HG02571 (cell line): ENCODE measurements around the gene NLGN2.
"Not testable (repeated sequence)": the region's sequence is repeated elsewhere in the genome, so short reads cannot be mapped to it uniquely, and the experiment has no call there.

ENCODE experiments used
- ATAC-seq: cut with Tn5 transposase; IDR thresholded peaks from one replicate; pipeline ENCODE4 v1.9.1; 2021; ENCODE audit warnings: mild to moderate bottlenecking, moderate library complexity; ENCODE audit not compliant: unreplicated experiment

The NLGN2 gene

DNA sequence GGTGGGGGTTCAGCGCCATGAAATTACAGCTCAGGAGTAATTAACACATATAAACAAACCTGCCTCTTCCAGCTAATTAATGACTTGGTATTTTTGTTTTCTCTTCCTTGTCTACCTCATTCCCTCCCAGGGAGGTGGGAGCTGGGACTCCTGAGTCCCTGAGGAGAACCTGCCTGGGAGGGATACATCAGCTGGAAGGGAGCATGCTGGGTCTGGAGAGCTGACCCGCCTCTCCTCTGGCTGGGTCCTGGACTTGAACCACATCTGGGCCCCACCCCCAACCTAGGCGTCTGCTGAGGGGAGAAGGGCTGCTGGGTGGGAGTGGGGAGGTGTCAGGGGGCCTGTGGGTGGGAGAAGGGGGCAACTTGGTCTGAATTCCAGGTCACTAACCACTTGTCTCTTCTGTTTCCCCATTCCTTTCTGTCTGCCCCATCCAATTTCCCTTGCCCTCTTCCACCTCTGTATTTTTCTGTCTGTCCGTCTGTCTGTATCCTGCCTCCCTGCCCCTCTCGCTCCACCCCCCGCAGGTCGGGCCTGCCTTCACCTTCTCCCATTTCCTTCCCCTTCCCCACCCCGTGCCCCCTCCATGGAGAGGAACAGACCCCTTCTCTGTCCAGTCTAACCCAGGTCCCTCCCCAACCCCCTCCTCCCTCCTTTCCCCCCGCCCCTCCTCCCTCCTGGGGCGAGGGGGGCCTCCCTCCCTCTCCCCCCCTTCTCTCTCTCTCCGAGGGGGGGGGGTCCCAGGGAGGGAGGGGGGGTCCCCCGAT lies at the start of gene NLGN2:
Gene NLGN2, plus strand, starts transcription at position 361 of the 767 bp plus-strand sequence. CDS start 411 bp downstream, outside the sequence.
- ATAC-seq, result no peak

DNA sequence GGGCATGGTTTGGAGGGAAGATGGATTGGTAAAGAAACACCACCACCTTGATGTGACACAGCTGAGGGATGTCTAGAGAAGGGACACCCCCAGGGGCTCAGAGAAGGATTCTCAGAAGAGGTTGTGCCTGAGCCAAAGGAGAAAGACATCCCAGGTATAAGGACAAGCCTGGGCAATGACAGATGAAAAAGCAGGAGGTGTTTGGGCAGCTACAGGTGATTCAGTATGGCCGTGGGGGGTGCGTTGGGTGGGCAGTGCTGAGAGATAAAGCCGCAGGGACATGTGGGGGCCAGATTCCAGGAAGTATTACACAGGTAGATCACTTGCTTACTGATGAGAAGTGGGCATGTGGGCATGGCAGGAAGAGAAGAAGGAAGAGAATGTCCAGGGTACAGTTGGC lies 45.7 kb upstream of the NLGN2 start:
- no peak for ATAC-seq

DNA sequence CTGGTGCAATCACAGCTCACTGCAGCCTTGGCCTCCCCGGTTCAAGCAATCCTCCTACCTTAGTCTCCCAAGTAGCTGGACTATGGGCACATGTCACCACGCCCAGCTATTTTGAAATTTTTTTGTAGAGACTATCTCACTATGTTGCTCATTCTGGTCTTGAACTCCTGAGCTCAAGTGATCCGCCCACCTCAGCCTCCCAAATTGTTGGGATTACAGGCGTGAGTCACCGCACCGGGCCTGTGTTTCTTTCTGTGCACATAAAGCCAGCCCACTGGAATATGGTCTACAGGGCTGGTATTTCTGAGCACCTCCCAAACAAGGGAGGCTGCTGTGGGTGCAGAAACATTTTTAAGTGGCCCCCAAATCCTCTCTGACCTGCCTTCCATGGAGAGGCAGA lies 44.3 kb upstream of the NLGN2 start:
- ATAC-seq, result no peak

DNA sequence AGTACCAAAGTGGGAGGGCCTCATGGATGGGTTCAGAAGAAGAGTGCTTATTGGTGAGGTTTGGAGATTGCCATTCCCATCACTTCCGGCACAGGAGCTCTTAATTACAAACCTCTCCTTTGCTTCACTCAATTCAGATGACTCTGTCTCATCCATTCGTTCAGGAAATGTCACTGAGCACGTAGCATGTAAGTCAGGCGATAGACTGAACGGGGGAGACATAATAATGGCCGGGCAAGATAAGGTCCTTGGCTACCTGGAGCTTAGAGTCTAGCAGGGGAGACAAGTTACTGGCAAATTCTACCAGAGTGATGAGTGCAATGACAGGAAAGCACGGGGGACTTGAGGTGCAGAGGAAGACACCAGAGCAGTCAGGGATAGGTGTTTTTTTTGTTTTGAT lies 41.7 kb upstream of the NLGN2 start:
- not testable (repeated sequence) for ATAC-seq

DNA sequence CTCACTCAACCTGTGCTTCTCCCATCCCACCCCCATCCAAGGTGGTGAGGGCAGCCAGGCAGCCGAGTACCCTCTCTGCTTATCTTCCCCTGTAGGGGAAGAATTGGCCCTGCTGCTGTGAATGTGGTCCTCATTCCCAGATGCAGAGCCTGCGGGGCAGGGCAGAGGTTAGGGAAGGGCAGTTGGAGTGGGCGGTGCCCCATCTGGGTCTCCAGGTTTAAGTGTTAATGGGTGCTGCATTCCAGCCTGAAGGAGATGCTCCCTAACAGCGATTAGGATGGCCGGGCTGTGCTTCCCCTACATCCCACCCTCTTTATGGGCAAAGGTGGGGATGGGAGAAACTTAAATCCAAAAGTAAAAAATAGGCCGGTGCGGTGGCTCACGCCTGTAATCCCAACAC lies 40.6 kb upstream of the NLGN2 start:
- no peak for ATAC-seq

DNA sequence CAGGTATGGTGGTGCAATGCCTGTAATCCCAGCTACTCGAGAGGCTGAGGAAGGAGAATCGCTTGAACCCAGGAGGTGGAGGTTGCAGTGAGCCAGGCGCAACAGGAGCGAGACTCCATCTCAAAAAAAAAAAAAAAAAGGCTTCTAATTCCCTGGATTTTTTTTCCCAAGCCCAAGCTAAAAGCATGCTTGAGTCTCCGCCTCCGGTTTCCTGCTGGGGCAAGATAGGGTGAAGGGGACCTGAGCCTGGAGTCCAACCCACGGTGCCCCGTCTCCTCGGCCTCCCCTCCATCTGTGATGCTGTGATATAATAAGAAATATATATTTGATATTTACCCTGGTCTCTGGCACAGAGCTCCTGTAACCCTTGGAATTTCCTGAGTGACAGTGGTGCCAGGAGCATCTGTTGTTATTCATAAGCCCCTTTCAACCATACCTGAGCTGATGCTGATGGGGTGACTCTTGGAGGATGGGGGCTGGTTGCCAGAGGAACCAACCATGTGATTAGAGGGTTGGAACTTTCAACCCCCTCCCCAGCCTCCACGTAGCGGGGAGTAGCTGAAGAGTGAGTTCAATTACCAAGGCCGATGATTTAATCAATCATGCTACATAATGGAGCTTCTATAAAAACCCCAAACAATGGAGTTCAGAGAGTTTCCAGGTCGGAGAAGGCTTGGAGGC lies 39.6 kb upstream of the NLGN2 start:
- no peak for ATAC-seq

DNA sequence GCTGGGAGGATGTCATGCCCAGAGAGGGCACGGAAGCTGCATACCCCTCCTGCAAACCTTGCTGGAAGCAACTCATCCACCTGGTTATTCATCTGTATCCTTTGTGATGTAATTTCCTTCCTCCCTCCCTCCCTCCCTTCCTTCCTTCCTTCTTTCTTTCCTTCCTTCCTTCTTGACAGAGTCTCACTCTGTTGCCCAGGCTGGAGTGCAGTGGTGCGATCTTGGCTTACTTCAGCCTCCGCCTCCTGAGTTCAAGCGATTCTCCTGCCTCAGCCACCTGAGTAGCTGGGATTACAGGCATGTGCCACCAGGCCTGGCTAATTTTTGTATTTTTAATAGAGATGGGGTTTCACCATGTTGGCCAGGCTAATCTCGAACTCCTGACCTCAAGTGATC lies 39.0 kb upstream of the NLGN2 start:
- not testable (repeated sequence) for ATAC-seq

DNA sequence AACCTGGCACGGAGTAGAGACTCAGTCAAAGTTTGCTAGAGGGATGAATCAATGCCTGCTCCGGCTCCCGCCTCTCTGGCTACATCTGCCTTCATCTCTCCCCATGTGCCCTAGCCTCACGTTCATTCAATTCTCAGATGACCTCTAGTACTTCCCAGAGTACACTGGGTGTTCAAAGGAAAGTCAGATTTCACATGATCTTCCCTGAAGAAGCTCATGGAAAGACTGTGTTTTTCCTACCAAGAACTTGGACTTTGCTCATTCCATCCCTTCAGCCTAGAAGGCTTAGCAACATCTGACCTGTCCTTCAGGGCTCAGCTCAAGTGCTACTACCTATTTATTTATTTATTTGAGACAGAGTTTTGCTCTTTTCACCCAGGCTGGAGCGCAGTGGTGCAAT lies 37.8 kb upstream of the NLGN2 start:
- ATAC-seq, result no peak

DNA sequence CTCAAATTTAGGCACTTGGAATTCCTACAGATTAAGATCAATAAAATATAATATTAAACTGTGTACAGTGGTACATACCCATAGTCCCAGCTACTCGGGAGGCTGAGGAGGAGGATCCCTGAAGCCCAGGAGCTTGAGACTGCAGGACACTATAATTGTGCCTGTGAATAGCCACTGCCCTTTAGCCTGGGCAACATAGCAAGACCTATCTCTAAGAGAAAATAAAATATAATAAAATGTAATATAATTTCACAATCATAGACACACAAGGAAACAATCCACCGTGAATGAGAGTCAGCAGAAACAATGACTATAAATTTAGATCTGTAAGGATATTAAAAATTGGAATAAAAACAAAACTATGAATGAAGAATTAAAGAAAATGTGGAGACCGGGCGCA lies 36.8 kb upstream of the NLGN2 start:
- no peak for ATAC-seq

DNA sequence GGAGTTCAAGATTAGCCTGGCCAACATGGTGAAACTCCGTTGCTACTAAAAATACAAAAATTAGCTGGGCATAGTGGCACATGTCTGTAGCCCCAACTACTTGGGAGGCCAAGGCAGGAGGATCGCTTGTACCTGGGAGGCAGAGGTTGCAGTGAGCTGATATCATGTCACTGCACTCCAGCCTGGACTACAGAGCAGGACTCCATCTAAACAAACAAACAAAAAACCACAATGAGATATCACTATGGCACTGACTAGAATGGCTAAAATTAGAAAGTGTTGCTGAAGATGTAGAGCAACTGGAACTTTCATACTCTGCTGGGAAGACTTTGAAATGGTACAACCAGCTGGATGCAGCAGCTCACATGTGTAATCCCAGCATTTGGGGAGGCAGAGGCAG lies 33.3 kb upstream of the NLGN2 start:
- ATAC-seq, result no peak

DNA sequence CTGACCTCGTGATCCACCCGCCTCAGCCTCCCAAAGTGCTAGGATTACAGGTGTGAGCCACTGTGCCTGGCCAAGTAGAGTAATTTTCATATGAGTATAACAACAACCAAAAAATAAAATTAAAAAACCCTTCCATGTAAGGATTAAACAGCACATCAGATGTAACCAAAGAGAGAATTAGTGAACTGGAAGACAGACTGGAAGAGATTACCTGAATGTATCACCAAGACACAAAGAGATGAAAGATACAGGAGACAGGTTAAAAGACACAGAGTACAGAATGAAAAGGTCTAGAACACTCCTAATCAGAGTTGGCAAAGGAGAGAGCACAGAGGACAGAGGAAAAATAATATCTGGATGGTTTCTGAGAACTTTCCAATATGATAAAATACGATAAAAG lies 28.5 kb upstream of the NLGN2 start:
- ATAC-seq, result no peak

DNA sequence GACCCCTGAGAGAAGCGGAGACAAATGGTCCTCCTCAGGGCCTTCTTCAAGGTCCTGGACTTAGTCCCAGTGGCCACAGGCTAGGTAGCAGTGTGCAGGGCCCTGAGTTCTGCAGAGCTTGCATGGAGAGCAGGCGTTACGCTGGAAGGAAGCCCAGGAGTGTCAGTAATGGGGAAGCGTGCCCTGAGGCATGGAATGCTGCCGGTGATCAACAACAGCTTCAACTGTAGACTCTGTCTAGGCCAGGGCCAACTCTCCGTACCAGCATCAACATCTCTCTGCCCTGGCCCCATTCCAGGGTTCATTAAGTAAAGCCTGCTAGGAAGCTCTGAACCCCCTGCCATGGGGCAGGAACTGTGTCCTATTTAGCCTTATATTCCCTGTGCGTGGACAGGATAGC lies 27.3 kb upstream of the NLGN2 start:
- no peak for ATAC-seq

DNA sequence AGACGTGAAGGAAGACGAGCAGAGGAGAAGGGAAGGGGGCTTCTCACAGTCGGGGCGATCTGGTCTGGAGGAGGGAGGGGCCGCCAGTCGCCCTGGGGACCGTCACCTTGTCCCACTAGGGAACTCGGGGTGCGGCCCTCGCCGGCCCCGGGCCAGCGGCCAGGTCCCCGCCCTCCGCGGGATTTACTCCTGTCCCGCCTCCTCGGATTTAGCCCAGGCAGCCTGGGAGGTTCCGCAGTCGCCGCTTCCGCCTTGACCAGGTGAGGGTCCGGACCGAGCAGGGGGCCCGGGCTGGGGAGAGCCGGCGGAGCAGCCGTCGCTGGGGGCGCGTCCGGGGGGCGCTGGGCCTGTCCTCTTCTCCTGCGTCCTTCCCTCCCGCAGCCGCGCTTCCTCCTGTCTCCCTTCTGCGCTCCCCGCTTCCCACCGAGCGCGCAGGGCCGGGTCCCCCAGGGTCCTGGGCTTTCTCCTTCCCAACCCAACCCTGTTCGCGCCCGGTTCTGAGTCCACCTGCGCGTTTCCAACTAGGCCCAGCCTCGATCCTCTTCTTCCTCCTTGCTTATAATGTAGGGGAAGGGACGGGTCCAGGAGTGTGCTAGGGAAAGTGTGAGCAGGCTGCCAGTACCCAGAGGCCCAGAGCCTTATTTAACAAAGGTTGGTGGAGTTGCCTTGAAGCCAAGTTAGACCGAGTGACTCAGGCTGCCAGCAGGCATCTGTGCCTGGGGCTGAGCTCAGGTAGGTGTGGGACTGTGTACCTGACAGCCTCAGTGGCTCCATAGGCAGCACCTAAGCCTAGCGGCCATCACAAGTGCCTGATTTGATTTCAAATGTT lies 26.6 kb upstream of the NLGN2 start, which contains the start of gene TNK1:
Gene TNK1, plus strand, starts transcription at position 235 of the 829 bp plus-strand sequence. CDS start 1,838 bp downstream, outside the sequence.
- ATAC-seq, result no peak

DNA sequence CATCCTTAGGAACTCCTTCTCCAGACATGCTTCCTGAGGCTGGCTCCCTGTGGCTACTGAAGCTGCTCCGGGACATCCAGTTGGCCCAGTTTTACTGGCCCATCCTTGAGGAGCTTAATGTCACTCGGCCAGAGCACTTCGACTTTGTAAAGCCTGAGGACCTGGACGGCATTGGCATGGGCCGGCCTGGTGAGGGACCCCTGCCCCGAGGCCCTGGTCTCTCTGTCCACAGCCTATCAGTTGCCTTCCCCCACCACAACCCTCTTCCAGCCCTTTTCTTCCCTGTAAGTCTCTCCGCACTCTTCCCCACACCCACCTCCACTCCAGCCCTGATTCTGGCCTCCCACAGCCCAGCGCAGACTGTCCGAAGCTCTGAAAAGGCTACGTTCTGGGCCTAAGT lies 24.7 kb upstream of the NLGN2 start:
- no peak for ATAC-seq

DNA sequence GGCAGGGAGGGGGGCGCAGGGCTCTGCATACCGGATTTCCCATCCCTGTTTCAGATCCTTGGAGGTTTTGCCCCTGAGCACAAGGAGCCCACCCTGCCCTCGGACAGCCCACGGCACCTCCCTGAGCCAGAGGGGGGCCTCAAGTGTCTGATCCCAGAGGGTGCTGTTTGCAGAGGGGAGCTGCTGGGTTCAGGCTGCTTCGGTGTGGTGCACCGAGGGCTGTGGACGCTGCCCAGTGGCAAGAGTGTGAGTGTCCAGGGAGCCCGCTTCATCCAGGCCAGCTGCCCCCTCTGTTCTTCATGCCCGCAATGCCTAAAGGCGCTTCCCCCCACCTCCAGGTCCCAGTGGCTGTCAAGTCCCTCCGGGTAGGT lies 24.3 kb upstream of the NLGN2 start:
- no peak for ATAC-seq

DNA sequence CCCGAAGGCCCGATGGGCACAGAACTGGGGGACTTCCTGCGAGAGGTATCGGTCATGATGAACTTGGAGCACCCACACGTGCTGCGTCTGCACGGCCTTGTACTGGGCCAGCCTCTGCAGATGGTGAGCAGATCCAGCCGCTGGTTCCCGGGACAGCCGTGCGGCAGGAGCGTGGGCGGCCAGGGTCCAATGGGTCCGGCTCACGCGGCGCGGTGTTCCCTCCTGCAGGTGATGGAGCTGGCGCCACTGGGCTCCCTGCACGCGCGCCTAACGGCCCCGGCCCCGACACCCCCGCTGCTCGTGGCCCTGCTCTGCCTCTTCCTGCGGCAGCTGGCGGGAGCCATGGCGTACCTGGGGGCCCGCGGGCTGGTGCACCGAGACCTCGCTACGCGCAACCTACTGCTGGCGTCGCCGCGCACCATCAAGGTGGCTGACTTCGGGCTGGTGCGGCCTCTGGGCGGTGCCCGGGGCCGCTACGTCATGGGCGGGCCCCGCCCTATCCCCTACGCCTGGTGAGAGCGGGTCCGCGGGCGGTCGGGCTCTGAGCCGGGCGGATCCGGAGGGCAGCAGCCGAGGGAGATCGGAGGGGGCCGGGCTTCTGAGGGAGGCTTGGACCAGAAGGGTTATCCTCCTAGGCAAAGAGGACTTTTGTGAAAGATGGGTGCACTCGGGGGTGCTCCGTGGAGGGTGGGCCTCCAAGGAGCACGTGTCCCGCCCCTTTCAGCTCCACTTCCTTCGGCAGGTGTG lies 23.7 kb upstream of the NLGN2 start:
- no peak for ATAC-seq

DNA sequence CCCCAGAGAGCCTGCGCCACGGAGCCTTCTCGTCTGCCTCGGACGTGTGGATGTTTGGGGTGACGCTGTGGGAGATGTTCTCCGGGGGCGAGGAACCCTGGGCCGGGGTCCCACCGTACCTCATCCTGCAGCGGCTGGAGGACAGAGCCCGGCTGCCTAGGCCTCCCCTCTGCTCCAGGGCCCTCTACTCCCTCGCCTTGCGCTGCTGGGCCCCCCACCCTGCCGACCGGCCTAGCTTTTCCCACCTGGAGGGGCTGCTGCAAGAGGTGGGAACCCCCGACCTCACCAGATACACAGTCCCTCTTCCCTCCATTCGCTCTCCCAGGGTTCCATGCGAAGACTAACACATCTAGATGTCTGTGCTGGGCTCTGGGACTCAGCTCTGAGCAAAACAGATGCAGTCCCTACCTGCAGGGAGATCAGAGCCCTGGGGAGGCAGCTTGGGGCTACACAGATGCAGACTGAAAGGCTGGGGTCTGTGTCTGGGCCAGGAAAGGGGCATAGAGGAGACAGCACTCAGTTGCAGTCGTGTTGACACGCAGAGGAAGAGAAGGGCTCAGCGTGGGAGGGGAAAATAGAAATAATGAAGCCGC lies 23.1 kb upstream of the NLGN2 start:
- ATAC-seq, result no peak

DNA sequence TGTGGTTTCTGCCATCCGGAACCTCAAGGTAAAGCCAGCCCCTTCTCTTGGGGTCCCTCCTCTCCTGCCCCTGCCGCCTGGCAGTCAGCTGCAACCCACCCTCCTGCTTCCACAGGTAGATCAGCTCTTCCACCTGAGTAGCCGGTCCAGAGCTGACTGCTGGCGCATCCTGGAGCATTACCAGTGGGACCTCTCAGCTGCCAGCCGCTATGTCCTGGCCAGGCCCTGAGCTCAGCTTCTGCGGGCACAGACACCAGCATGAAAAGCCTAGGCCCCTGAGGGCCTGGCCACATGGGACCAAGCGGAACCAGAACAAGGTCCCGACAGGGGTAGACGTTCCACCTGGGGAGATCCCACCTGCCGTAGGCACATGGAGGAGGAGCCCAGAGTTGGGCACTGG lies 18.8 kb upstream of the NLGN2 start:
- ATAC-seq, result no peak

DNA sequence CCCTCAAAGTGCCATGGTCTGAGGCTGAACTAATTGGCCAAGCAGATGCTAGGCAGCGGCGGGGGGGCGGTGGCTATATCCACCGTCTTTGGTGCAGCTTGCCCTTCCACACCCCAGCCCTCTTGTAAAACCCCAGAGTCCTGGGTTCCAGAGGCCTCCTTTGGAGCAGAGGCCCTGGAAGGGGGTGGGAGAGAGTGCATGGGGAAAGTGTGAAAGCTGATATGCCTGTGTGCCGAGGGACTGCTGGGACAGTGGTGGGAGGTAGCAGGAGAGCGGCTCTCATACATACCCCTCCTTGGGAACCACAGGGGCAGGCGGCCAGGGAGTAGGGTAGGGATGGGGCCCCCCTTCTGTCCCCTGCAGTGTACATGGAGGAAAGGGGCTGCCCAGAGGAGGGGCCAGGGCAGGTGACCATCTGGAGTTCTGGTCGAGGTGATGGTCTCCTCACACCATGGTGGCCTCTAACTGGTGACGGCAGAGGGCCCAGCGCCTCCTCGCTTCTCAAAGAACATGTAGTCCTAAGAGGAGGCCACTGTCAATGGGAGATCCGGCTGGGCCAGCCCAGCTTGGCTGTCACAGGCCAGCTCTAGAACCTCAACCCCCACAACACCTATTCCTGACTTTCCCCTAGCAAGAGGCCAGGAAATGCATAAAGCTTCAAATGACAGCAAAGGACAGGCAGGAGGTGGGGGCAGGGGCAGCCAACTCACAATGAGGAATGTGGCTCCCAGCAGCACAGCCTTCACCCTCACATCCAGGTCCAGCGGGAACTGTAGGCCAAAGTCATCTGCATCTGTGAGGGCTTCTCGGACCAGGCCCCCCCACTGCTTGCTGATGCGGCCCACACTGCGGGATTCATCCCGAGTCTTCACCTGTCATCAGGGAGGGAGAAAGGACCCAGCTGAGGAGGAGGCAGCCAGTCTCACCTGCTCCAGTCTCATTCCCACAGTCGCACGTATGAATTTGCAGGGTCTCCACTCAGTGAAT lies 17.4 kb upstream of the NLGN2 start:
- no peak for ATAC-seq
